Measurements from ENCODE around the gene PLEKHG4. TPM values are rescaled to one million over a fixed set of nuclear protein-coding genes. Genes with fewer than 3 reads are reported as not detected.

Gene PLEKHG4
- total RNA-seq, 4 donors from 2014 or later, result 3.0 to 14.4 (median 6.1) TPM

GRCh38 chr16:67291461-67291860 is 12.1 kb downstream of the PLEKHG4 start:
- no peaks in the 10 kb centered on the region for H3K36me3 ChIP-seq
- ATAC-seq, result no peak
- 0 to 63% methylated on average over 1 to 2 of the region's 7 CpGs for WGBS, 2 donors (ENCODE audit: low coverage in 1 of 2)

GRCh38 chr16:67294171-67294757 is 14.9 kb downstream of the PLEKHG4 start:
- WGBS, 2 donors (ENCODE audit: low coverage in 1 of 2), result 100% methylated on average over 1 of the region's 4 CpGs; no CpG with 5 or more reads in 1 of the 2 donors
- no peaks in the 10 kb centered on the region for H3K9me3 ChIP-seq
- peaks cover 5% of the 10 kb centered on the region for H3K27me3 ChIP-seq
- TF ChIP-seq EP300 (IDR thresholded peaks at IDR 0.05) (no peak), POLR2AphosphoS5 (IDR thresholded peaks at IDR 0.05) (no peak), POLR2A (IDR thresholded peaks at IDR 0.05) (no peak)
- TF ChIP-seq, protein P1, sequence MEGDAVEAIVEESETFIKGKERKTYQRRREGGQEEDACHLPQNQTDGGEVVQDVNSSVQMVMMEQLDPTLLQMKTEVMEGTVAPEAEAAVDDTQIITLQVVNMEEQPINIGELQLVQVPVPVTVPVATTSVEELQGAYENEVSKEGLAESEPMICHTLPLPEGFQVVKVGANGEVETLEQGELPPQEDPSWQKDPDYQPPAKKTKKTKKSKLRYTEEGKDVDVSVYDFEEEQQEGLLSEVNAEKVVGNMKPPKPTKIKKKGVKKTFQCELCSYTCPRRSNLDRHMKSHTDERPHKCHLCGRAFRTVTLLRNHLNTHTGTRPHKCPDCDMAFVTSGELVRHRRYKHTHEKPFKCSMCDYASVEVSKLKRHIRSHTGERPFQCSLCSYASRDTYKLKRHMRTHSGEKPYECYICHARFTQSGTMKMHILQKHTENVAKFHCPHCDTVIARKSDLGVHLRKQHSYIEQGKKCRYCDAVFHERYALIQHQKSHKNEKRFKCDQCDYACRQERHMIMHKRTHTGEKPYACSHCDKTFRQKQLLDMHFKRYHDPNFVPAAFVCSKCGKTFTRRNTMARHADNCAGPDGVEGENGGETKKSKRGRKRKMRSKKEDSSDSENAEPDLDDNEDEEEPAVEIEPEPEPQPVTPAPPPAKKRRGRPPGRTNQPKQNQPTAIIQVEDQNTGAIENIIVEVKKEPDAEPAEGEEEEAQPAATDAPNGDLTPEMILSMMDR (IDR thresholded peaks at IDR 0.05), result no peak
- no peak for ATAC-seq
- no peak overlapping the region for H3K4me3 ChIP-seq
- H3K4me1 ChIP-seq, result no peaks in the 10 kb centered on the region
- no peak overlapping the region for H3K27ac ChIP-seq
- H3K36me3 ChIP-seq, result no peaks in the 10 kb centered on the region

More at GRCh38 chr16:67291461-67291860, 12.1 kb downstream of the PLEKHG4 start:
- Histone ChIP-seq H3K27me3 (no peaks in the 10 kb centered on the region), H3K4me3 (no peak overlapping the region), H3K27ac (no peak overlapping the region), H3K4me1 (no peaks in the 10 kb centered on the region), H3K9me3 (no peaks in the 10 kb centered on the region)
- TF ChIP-seq, protein P1 (IDR thresholded peaks at IDR 0.05), result no peak
- TF ChIP-seq POLR2AphosphoS5 (IDR thresholded peaks at IDR 0.05) (no peak), EP300 (IDR thresholded peaks at IDR 0.05) (no peak), POLR2A (IDR thresholded peaks at IDR 0.05) (no peak)

GRCh38 chr16:67294938-67295361 is 15.6 kb downstream of the PLEKHG4 start:
- H3K36me3 ChIP-seq, result no peaks in the 10 kb centered on the region
- WGBS, 2 donors (ENCODE audit: low coverage in 1 of 2), result 38 to 52% methylated on average over 2 to 5 of the region's 7 CpGs
- no peak overlapping the region for H3K27ac ChIP-seq
- H3K27me3 ChIP-seq, result peaks cover 5% of the 10 kb centered on the region
- no peak for ATAC-seq
- no peaks in the 10 kb centered on the region for H3K9me3 ChIP-seq
- no peak overlapping the region for H3K4me3 ChIP-seq
- H3K4me1 ChIP-seq, result no peaks in the 10 kb centered on the region
- no peak for TF ChIP-seq POLR2A (IDR thresholded peaks at IDR 0.05)
- TF ChIP-seq EP300 (IDR thresholded peaks at IDR 0.05), result no peak
- no peak for TF ChIP-seq POLR2AphosphoS5 (IDR thresholded peaks at IDR 0.05)
- TF ChIP-seq, protein P1 (IDR thresholded peaks at IDR 0.05), result no peak

- WGBS, 2 donors (ENCODE audit: low coverage in 1 of 2), result 33 to 42% methylated on average over 1 to 3 of the region's 3 CpGs
- TF ChIP-seq POLR2AphosphoS5 (IDR thresholded peaks at IDR 0.05) (no peak), EP300 (IDR thresholded peaks at IDR 0.05) (no peak), POLR2A (IDR thresholded peaks at IDR 0.05) (no peak)
- TF ChIP-seq, protein P1 (IDR thresholded peaks at IDR 0.05), result no peak
- H3K36me3 ChIP-seq, result no peaks in the 10 kb centered on the region
Observed at GRCh38 chr16:67296420-67296819, 17.1 kb downstream of the PLEKHG4 start.

GRCh38 chr16:67298277-67298676 is 18.9 kb downstream of the PLEKHG4 start:
- Histone ChIP-seq H3K4me3 (no peak overlapping the region), H3K4me1 (peaks cover 0 to 10% (median 0%) of the 10 kb centered on the region in 3 donors), H3K27ac (no peak overlapping the region), H3K27me3 (peaks cover 5% of the 10 kb centered on the region), H3K36me3 (no peaks in the 10 kb centered on the region), H3K9me3 (no peaks in the 10 kb centered on the region)
- 100% methylated on average over 1 to 4 of the region's 9 CpGs for WGBS, 2 donors (ENCODE audit: low coverage in 1 of 2)
- no peak for TF ChIP-seq POLR2A (IDR thresholded peaks at IDR 0.05)
- no peak for TF ChIP-seq POLR2AphosphoS5 (IDR thresholded peaks at IDR 0.05)
- TF ChIP-seq, protein P1 (IDR thresholded peaks at IDR 0.05), result no peak
- TF ChIP-seq EP300 (IDR thresholded peaks at IDR 0.05), result no peak
- ATAC-seq, result no peak

More at GRCh38 chr16:67296420-67296819, 17.1 kb downstream of the PLEKHG4 start:
- Histone ChIP-seq H3K27me3 (peaks cover 5% of the 10 kb centered on the region), H3K4me3 (no peak overlapping the region), H3K27ac (no peak overlapping the region), H3K9me3 (no peaks in the 10 kb centered on the region), H3K4me1 (peaks cover 0 to 7% (median 0%) of the 10 kb centered on the region in 3 donors)
- ATAC-seq, result no peak

Measured in gastroesophageal sphincter (tissue), 4 donors.